Embryonic facial prominence (tissue), 1 donor: ENCODE results near the gene KLF3.

Experiments
- DNase-seq: peaks from one replicate; pipeline ENCODE4 v3.0.0-alpha.2; 2016; ENCODE audit errors: extremely low spot score

The KLF3 gene

DNA sequence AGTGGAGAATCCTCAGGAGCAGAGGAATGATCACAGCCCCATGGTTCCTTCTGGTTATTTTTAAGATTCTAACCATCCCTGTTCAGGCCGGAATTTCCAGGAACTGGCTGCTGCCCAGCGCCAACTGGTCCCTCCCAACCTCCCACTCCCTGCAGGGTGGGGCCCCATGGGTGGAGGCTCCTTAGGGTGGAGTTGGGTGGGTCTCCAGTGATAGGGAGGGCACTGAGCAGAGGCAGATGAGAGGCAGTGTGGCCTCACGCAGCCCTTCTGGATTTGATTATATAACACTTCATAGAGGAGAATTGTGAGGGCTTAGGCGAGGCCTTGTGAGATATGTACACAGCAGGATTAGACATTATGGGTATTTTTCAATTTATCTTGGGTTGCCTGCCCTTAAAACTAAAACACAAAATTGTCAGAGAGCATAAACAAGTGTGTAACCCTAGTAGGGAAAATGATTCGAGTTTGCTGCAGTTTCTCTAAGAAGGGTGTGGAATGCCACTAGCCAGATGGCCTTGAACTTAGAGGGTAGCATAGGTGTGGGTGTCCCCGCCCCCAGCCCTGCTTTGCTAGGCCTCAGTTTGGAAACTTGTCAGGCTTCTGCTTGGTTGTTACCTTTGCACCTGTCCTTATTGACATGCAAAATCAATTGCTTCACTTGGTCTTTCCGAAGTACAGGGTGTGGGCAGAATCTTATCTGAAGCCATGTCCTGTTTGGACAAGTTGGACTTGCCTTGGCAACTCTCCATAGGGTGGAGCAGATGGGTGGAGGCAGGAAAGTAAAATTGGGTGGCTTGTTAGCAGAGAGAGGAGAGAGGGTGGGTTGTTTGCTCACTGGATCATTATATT lies 9.4 kb downstream of the KLF3 start:
- DNase-seq, result no peak

DNA sequence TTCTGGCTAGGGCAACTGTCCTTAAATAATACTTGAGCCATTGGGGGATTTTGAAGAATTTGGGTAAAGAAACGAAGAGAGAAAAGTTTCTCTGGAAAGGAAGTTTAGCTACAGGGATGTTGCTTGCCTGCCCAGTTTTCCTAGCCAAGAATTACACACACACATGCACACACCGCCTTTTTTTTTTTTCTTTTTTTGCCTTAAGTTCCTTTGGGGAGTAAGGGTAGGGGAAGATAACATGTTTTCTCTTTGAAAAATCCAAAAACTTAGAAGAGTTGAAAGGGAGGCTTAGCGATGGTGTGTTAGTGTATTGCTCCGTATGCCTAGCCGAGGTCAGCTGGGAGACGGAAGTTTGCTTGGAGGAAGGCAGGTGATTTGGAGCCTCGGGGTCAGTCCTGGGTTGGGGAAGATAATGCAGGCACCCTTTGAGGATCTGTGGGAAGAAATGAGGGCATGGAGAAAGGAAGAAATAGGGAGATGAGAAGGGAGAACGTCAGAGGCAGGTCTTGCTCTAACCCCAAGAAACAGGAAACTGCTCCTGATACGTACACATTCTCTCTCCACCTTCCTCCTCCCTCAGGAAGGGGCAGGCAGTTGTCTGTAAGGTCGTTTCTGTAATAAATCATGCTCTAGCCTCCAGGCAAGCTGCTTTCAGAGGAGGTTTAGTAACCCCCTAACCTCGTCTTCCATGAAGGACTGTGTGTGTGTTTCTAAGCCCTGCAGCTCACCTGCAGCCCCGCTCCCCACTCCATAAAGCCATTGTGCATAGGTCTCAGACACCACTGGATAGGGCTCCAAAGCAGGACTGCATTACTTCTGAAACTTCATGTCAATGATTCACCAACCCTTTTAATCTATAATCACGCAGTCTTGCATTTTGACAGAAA lies 10.5 kb downstream of the KLF3 start:
- DNase-seq, result no peak

DNA sequence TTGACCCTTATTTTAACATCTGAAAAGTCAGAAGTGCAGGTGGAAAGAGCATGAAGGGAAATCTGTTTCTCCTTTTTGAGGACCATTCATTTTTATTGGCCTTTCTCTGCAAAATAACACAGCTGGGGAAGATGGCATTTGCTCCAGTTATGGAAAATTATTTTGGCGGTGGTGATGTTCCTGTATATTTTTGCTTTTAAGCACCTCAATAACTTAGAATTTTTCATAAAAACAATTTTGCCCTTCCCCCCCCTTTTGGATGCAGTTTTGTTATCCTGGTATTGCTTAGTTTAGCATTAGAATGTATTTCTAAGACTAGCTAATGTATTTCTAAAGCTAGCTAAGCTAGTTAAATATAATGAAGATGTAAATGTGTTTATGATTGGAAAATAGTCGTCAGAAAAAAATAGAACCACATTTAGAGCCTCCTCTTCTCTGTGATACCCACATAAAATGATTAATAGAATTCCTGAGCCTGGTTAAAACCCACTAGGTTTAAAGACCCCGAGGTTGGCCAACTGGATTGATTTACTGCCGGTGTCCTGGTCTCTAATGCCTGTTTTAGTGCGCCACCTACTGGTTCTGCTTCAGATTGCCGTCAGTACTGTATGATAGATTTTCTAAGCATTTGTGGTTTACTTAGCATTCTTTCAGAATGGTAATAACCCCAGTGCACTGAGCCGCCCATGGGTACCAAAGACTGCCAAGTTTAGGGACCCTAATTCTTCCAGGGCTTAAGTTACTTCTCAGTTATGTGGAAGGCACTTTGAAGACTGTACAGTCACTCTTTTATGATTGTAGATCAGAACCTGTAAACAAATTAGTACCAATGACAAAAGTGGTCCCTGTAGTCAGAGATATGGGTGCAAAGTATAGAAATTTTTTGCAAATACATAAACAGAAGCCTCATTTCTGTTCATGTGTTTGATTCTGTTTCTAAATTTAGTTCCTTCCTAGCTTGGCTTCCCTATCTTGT lies 11.4 kb downstream of the KLF3 start:
- peak; percentile 83 for DNase-seq

DNA sequence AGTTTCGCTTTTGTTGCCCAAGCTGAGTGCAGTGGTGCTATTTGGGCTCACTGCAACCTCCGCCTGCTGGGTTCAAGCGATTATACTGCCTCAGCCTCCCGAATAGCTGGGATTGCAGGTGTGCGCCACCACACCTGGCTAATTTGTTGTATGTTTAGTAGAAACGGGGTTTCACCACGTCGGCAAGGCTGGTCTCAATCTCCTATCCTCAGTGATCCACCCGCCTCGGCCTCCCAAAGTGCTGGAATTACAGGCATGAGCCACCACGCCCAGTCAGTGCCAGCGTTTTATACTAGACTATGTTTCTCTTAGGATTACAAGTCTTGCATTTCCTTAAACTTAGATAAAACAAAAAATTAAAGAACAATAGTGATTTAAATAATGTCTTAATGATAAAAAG lies 13.0 kb downstream of the KLF3 start:
- DNase-seq, result no peak

DNA sequence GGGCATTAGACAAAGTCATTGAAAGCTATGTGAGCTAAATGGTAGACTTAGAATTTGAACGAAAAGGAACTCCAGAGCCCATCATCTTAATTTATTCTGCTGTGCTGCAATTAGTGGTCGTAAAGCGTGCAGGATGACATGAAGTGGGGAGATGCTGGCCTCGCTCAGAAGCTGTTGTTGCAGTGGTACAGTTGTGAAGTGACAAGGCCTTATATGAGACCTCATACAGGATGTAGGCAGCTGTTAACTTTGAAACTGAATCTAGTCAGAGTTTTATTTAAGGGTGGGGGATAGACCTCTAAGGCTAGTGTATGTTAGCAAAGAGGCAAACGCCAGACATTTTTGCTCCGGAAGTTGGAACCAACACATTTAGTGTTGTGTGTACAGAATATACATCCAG lies 13.4 kb downstream of the KLF3 start:
- DNase-seq, result no peak

DNA sequence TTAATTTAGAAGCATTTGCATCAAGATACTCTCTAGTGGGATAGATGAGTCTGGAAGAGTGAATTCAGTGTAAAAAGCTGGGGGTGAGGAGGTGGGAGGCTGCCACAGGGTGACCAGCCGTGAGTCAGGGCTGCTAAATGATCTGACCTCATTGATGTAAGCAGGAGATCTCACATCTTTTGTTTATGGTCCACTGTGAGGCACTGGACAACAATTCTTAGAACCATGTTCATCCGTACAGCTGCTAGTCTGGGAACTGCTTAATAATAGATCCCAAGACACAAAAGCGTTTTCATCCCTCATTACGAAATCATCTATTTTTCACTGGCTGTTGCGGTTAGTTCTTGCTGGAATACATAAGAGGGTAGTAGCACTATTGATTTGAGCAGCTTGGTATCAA lies 14.1 kb downstream of the KLF3 start:
- no peak for DNase-seq

DNA sequence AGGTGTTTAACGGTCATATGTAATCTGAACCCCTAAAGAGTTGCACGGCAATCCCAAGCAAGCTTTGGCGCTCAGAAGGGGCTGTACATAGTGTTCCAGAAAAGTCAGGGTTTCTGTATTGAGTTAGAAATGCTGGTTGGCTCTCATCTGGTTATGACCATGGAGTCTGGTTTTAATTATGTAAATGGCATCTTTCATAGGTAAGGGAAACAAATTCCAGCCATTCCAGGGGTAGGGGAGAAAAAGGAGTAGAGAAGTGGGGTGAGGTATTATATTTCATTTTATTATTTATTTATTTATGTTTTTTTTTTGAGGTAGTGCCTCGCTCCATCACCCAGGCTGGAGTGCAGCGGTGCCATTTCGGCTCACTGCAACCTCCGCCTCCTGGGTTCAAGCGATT lies 15.9 kb downstream of the KLF3 start:
- no peak for DNase-seq

DNA sequence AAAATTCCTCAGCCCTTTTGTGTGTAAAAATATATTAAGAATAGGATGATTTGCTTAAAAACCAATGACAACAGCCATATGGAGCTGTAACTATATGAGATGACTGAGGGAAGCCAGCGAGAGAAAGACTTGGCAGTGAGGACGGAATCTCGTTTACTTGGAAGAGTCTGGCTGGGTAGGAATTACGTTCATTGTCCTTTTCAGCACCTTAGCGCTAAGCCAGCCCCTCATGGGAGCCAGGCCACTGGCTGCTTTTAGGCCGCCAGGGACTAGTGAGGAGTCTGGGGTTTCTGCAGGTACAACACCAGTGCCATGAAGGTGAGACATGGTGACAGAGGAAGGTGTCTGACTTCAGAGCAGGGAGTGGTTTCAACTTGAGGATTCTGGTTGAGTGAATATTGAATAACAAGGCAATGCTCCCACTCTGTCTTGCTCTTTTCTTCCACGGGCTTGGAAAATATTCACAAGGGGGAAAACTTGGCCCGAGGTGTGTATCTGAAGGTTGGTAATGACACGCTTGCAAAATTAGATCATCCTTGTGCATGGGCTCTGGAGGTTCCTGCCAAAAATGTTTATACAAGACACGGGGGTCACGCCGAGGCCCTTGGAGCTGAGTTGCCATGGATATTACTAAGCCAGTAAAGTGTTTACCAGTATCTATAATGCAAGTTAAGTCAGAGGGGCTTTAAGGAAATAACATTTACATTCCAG lies 17.4 kb downstream of the KLF3 start:
- DNase-seq, result peak; percentile 63

DNA sequence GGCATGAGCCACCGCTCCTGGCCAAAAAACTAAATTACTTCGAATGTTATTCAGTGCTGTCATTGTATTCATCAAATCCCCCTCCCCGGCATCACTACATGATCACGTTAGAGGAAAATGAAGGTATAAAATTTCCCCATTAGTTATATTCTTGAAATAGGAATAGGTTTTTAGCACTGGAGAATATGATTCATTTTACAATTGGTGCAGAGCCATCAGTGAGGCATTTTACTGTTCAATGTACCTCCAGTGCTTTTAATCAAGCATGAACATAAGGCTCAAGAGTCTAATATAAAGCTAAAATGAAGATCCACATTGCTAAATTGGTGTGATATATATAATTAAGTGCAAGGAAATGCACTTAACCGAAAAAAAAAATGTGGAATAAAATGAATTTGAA lies 18.3 kb downstream of the KLF3 start:
- DNase-seq, result no peak

DNA sequence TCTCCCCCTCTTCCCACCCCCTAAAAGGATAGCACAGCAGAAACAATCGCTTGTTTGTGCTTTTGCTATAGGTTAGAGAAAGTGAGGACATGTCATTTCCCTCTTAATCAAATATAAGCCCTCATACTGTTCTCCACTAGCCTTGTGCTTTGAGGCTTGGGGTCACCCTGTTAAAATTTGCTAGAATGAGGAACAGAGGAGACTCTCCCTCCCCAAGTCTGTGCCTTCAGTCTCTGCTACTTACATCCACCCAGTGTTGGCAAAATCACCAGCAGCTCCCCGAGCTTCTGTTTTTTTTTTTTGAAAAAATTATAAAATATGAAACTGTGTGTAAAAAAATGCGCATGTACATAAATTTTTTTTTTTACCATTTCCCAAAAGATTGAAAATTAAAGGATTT lies 19.3 kb downstream of the KLF3 start:
- DNase-seq, result no peak

DNA sequence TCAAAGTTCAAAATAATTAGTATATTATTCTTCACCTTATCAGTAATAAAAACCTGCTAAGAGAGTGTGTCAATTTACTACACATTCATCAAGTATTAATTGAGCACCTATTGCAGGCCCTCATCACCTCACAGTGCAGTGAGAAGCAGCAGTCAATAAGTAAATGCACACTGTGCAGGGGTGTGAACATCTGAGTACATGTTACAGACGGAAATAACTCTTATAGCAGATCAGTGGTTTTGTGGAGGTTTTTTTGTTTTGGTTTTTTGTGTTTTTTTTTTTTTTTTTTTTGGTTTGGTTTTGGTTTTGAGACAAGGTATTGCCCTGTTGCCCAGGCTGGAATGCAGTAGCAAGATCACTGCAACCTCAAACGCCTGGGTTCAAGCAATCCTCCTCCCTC lies 20.3 kb downstream of the KLF3 start:
- DNase-seq, result no peak

DNA sequence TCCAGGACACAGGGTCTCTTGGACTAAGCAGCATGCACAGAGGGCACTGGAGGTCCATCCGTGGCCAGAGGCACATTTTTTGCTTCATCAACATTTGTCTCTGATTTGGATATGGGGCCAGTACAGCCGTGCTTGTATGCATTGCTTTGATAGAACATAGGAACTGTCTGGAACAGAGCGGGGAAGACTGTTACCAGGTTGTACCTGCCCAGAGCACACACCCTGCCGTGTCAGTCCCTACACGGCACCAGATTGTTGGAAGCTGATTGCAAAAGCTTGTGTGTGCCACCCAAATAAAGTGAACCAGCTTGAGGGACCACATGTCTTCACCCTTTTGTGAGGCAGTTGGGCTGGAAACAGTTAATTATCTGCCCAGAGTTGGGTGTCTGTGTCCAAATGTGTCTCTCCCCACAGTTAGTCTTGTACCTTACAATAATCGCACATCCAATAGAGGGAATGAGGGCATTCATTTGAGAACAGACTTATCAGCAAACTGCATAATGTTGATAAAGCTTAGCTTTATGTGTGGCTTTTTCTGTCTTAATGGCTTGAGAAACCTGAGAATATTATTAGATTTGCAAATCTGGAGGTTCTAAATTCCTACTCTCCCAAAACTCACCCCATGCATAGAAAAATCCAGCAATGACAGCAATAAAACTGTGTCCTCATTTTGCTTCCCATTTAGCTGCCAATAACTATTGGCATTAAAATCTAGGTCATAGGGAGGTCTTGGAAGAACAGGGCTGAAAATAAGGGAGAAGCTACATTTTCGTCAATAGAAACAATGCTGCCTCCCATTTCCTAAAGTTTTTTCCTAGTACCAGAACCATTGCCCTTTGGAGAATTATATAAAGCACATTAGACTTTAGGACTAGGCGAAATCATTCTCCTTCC lies 21.2 kb downstream of the KLF3 start:
- DNase-seq, result no peak

DNA sequence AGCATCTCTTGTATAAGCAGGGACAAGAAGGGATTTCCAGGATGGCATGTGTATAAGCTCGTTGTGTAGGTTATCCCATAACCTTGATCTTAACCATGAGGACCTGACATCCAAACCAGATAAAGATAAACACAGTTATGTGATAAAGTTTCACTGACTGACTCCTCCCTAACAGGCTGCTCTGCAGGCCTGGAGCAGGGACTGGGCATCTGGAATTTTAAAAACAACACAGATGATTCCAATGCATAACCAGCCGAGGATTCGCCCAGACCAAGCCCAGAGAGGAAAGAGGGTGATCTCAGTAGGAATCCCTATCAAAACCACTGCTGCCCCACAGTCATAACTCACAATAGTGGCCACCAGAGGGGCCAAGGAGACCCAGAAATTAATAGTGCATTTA lies 22.7 kb downstream of the KLF3 start:
- DNase-seq, result no peak

DNA sequence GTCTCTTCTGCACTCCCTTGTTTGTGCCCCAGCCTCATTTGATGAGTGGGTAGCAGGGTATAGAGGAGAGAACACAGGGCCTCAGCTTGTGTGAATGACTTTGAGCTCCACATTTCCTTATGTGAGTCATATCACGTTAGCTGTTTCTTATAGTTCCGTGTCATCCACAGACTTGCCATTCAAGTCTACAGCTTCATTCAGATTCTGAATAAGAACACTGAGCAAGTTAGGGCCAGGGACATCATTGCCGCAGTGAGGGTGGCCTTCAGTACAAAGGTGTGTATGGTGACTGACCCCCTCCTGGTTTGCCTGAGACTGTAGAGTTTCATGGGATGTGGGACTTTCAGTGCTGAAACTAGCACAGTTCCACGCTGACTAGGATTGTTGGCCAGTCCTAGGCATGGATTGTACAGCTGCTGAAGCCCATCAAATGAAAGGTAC lies 23.6 kb downstream of the KLF3 start:
- no peak for DNase-seq

DNA sequence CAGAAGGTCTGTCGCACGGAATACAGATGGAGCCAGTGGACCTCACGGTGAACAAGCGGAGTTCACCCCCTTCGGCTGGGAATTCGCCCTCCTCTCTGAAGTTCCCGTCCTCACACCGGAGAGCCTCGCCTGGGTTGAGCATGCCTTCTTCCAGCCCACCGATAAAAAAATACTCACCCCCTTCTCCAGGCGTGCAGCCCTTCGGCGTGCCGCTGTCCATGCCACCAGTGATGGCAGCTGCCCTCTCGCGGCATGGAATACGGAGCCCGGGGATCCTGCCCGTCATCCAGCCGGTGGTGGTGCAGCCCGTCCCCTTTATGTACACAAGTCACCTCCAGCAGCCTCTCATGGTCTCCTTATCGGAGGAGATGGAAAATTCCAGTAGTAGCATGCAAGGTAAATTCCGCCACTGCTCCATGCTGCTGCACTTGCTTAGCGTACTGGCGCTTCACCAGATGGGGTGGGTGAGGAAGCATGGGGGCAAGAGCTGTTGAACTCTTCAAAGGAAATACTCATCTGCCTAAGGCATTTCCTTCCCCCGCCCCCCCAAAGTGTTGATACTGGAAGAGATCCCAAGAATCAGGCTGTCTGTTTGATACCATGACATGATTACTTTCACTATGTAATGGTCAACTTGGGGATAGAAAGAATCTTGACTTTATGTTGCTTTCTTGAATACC lies 24.8 kb downstream of the KLF3 start:
- no peak for DNase-seq

DNA sequence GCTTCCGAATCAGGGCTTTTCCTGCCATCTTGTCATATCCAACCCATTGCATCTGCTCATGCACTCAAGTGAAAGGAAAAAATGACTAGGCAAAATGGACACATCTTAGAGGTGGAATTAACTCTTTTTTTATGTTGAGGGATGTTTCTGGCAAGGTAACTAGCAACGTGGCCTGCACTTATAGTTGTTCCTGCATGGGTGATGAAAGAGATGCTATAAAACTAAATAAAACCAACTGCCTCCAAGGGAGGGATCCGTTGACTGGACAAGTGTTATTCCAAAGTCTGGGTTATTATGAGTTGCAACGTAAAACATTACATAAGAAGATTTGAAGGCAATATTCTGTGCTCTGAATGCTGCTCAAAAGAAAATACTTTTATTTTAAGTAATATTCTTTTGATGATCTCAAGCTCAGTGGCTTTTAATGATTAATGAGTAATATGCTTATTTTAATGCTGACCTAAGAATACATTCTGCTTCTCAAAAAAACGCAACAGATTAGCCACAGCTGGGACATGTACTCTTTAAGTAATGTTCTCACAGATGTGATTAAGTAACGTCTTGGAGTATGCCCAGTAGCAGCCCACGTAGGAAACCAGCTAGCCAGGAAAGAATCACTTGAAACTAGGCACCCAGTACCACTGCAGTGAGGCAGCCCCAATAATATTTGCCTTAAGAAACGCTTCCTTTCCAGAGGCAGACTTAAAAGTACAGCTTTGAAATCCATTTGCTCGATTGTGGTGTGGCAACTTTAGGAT lies 27.4 kb downstream of the KLF3 start:
- no peak for DNase-seq

DNA sequence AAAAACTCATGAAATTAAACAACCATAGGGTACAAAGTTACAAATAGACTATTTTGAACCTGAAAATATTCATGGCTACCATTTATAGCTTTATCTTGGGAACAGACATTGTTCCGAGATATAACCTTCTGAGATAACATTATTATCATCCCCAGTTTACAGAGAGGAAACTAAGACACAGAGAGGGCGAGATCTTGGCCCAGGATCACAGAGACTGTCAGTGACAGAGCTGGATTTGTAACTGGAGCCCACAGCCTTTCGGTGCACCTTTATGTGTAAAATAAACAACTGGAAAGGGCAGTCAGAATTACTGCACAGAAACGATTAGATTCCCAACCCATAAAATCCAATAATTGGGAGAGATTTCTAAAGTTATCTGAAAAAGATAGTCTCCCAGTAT lies 28.4 kb downstream of the KLF3 start:
- DNase-seq, result no peak

DNA sequence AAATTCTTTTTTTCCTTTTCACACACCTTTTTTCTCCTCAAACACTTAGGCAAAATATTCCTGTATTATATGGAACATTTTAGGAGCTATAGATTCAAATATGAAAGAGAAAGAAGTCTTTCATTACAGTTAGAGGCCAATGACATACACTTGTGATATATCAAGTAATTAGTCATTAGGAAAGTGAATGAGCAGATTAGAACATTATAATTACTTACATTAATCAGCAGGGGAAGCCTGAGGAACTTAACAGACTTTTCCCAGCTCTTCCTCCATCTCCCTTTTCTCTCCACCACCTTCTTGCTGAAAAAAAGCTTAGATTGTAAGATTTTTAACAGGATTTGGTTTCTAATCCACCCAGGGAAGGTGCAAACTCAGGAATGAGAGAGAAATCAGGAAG lies 29.6 kb downstream of the KLF3 start:
- DNase-seq, result no peak

DNA sequence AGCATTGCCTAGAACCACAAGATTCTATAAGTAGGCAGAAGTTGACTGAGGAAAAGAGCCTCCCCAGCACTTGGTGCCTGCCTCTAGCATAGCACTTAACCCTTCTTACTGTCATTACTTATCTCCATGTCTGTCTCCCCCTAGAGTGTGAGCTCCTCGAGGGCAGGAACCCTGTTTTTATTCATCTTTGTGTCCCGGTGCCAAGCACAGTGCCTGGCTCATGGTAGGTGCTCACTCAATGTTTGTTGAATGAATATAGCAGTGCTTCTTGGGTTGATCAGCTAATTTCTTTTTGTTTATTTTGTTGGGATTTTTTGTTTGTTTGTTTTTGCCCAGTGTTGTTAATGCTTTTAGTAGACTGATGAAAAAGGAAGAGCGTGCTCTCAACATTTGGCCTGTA lies 30.3 kb downstream of the KLF3 start:
- DNase-seq, result no peak
